ENCODE data around the gene FRMPD3.

- no peak for TF ChIP-seq GATA2 (IDR thresholded peaks at IDR 0.05; ENCODE audit: low read depth, low read length)
- no peak for TF ChIP-seq GATA3 (IDR thresholded peaks at IDR 0.05; ENCODE audit: low read depth, low read length)
Observed at GRCh38 chrX:107452581-107452980, 3.1 kb downstream of the FRMPD3 start.

All from SH-SY5Y (cell line).